K562 (cell line): ENCODE measurements around the gene TXNRD2. TPM values are rescaled to one million over a fixed set of nuclear protein-coding genes. Genes with fewer than 3 reads are reported as not detected.

Experiments
- CHCHD3 ChIP-seq: fragments of 250-450 bp; sonication (Bioruptor Pico); IDR thresholded peaks from 2 replicates; pipeline ENCODE4 v2.1.2; 2022; ENCODE audit warnings: mild to moderate bottlenecking
- ELF2 ChIP-seq: fragments of 250-450 bp; sonication (Bioruptor Pico); IDR thresholded peaks from 2 replicates; pipeline ENCODE4 v1.5.0; 2021; ENCODE audit warnings: mild to moderate bottlenecking
- GABPB2 ChIP-seq: fragments of 250-450 bp; sonication (Bioruptor Pico); conservative IDR thresholded peaks from 2 replicates; pipeline ENCODE4 v1.5.1; 2021; ENCODE audit warnings: mild to moderate bottlenecking
- KDM2B ChIP-seq: fragments of 250-450 bp; sonication (Bioruptor Pico); IDR thresholded peaks from 2 replicates; pipeline ENCODE4 v1.8.0; 2021; ENCODE audit warnings: mild to moderate bottlenecking, moderate library complexity
- KHSRP ChIP-seq: fragments of 450-650 bp; IDR thresholded peaks from 2 replicates; pipeline ENCODE4 v1.6.1; 2017
- MGA ChIP-seq: fragments of 450-650 bp; IDR thresholded peaks from 2 replicates; pipeline ENCODE4 v1.6.1; 2016; ENCODE audit warnings: mild to moderate bottlenecking, moderate library complexity
- NBN ChIP-seq: fragments of 450-650 bp; IDR thresholded peaks from 2 replicates; pipeline ENCODE4 v1.6.1; 2016; ENCODE audit warnings: low read depth, mild to moderate bottlenecking
- NR1H2 ChIP-seq: sonication (generic); formaldehyde crosslinking; IDR thresholded peaks from 2 replicates; pipeline ENCODE4 v1.4.0; 2020; ENCODE audit warnings: mild to moderate bottlenecking, missing genetic modification reagents
- SIRT6 ChIP-seq: IDR thresholded peaks from one replicate; pipeline ENCODE4 v1.6.1; 2012; ENCODE audit warnings: low read depth, mild to moderate bottlenecking, control low read depth, inconsistent platforms, low read length, moderate library complexity
- SNIP1 ChIP-seq: fragments of 450-650 bp; IDR thresholded peaks from 2 replicates; pipeline ENCODE4 v1.7.1; 2017; ENCODE audit warnings: low read depth, mild to moderate bottlenecking
- SNRNP70 ChIP-seq: fragments of 200-400 bp; formaldehyde crosslinking; optimal IDR thresholded peaks from 2 replicates; pipeline ENCODE3; 2017; ENCODE audit warnings: low read depth, low read length
- TBL1XR1 ChIP-seq, 2 experiments: IDR thresholded peaks; 2 replicates each; pipeline ENCODE4 v1.6.1; 2012; ENCODE audit warnings: improper control_type of control experiment in 2 of 2, low read length in 2 of 2, mild to moderate bottlenecking in 1 of 2
- ZFPM2 ChIP-seq: fragments of 250-450 bp; sonication (Bioruptor Pico); IDR thresholded peaks from 2 replicates; pipeline ENCODE4 v1.5.1; 2022; ENCODE audit warnings: mild to moderate bottlenecking
- polyA plus RNA-seq, 8 experiments: library from polyadenylated mRNA; depleted of rRNA in 4 of 8; stranded (reverse) in 5 of 8; unstranded in 3 of 8; fragments of >200 nt; fragmentation: Nextera tagmentation in 2 of 8; fragmentation: Illumina TruSeq in 1 of 8; extraction: Ambion mirVana in 2 of 8; extraction: Trizol in 1 of 8; gene quantifications; 2 replicates each; pipeline versions ENCODE4 v1.2.1 to v1.2.3, GENCODE V29; 2011 to 2014; ENCODE audit warnings: inconsistent platforms in 1 of 8, missing spikeins in 1 of 8
- total RNA-seq, 7 experiments: library from RNA; depleted of rRNA in 6 of 7; stranded (reverse); fragments of >200 nt in 6 of 7; fragmentation: Illumina TruSeq in 2 of 7; extraction: Trizol in 2 of 7; gene quantifications; 2 replicates each; pipeline versions ENCODE4 v1.2.1 to v1.2.3, GENCODE V29; 2011 to 2021; ENCODE audit warnings: low replicate concordance in 1 of 7
- TF ChIP-seq, protein P1 (sequence below), 2 experiments: fragments of 450-650 bp in 1 of 2; sonication (generic) in 1 of 2; formaldehyde crosslinking; conservative IDR thresholded peaks; 2 replicates each; pipeline versions ENCODE4 v1.4.0 to v1.8.1; 2020 to 2022; ENCODE audit warnings: mild to moderate bottlenecking in 1 of 2, missing genetic modification reagents in 1 of 2

TXNRD2 gene
- total and polyA plus RNA-seq, 9 of the 15 experiments (the other 6 are each of a cell fraction or from before 2014, with no cell fraction given) = 3.3 to 80.2 (median 49.4) TPM

DNA sequence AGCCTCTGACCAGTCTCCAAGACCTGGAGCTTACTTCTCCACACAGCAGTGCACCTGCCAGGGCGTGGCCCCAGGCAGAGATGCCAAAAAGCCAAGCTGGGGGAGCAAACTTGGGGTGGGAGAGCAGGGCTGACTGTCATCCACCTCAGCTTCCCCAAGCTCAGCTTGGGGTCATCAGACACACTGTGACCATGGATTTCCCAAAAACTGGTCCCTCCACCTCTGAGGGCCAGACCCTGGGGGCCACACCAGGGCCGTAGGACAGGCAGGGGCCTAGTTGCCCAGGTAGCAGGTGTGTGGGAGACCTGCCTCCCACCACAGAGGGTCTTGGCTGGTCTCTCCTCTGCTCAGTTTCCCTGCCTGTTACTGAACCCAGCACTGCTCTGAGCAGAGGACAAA is 44.4 kb upstream of the TXNRD2 start (continued):
- no peak for TF ChIP-seq MGA
- TF ChIP-seq ELF2 (CRISPR knock-in tag) = no peak
- TF ChIP-seq CHCHD3 (CRISPR knock-in tag) = 0 out of 2 replicates have a peak, but pooled peaks have one; percentile 29
- TF ChIP-seq KDM2B (CRISPR knock-in tag) = peak; percentile 36; the same call in 1 of the 2 replicates
- TF ChIP-seq SIRT6 = no peak
- TF ChIP-seq ZFPM2 (CRISPR knock-in tag) = peak; percentile 73; the same call in 1 of the 2 replicates
- TF ChIP-seq NR1H2 (CRISPR knock-in tag) = no peak
- 0 out of 2 replicates have a peak, but pooled peaks have one; percentile 62 for TF ChIP-seq GABPB2
- TF ChIP-seq SNIP1 = no peak
- TF ChIP-seq KHSRP = no peak
- TF ChIP-seq NBN = no peak
- TF ChIP-seq SNRNP70 = peak; percentile 58
- TF ChIP-seq TBL1XR1 (IDR thresholded peaks at IDR 0.05; ENCODE audit: low read length in 2 of 2) = 0 out of 4 replicates have a peak, but pooled peaks of 1 of the 2 experiments have one; percentile 2
- TF ChIP-seq, protein P1, sequence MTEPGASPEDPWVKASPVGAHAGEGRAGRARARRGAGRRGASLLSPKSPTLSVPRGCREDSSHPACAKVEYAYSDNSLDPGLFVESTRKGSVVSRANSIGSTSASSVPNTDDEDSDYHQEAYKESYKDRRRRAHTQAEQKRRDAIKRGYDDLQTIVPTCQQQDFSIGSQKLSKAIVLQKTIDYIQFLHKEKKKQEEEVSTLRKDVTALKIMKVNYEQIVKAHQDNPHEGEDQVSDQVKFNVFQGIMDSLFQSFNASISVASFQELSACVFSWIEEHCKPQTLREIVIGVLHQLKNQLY (CRISPR knock-in tag; conservative IDR thresholded peaks at IDR 0.05) = peak in 1 of 2 experiments; percentile 4; a peak in 1 of 4 replicates
